CD4-positive, alpha-beta T cell treated with Interleukin-4 for 1 hour (primary cell): ENCODE measurements around the gene PROC.

Experiments used
- DNase-seq, 2 donors: peaks; one replicate each; pipeline ENCODE4 v3.0.0-alpha.2; 2020 to 2022

PROC gene

GRCh38 chr2:127414638-127415592 is 3.3 kb upstream of the PROC start:
- DNase-seq = no peak

GRCh38 chr2:127415593-127416505 is 2.4 kb upstream of the PROC start:
- peak; percentile 86 for DNase-seq

GRCh38 chr2:127416506-127417001 is 1.7 kb upstream of the PROC start:
- DNase-seq = no peak

DNA sequence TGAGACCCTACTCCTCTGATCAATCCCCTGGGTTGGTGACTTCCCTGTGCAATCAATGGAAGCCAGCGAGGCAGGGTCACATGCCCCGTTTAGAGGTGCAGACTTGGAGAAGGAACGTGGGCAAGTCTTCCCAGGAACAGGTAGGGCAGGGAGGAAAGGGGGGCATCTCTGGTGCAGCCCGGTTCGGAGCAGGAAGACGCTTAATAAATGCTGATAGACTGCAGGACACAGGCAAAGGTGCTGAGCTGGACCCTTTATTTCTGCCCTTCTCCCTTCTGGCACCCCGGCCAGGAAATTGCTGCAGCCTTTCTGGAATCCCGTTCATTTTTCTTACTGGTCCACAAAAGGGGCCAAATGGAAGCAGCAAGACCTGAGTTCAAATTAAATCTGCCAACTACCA is 821 bp upstream of the PROC start:
- no peak for DNase-seq

DNA sequence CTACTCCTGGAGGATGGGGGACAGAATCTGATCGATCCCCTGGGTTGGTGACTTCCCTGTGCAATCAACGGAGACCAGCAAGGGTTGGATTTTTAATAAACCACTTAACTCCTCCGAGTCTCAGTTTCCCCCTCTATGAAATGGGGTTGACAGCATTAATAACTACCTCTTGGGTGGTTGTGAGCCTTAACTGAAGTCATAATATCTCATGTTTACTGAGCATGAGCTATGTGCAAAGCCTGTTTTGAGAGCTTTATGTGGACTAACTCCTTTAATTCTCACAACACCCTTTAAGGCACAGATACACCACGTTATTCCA is 844 bp downstream of the PROC start:
- DNase-seq = no peak

DNA sequence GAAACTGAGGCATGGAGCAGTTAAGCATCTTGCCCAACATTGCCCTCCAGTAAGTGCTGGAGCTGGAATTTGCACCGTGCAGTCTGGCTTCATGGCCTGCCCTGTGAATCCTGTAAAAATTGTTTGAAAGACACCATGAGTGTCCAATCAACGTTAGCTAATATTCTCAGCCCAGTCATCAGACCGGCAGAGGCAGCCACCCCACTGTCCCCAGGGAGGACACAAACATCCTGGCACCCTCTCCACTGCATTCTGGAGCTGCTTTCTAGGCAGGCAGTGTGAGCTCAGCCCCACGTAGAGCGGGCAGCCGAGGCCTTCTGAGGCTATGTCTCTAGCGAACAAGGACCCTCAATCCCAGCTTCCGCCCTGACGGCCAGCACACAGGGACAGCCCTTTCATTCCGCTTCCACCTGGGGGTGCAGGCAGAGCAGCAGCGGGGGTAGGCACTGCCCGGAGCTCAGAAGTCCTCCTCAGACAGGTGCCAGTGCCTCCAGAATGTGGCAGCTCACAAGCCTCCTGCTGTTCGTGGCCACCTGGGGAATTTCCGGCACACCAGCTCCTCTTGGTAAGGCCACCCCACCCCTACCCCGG is 1.3 kb downstream of the PROC start:
- no peak for DNase-seq

DNA sequence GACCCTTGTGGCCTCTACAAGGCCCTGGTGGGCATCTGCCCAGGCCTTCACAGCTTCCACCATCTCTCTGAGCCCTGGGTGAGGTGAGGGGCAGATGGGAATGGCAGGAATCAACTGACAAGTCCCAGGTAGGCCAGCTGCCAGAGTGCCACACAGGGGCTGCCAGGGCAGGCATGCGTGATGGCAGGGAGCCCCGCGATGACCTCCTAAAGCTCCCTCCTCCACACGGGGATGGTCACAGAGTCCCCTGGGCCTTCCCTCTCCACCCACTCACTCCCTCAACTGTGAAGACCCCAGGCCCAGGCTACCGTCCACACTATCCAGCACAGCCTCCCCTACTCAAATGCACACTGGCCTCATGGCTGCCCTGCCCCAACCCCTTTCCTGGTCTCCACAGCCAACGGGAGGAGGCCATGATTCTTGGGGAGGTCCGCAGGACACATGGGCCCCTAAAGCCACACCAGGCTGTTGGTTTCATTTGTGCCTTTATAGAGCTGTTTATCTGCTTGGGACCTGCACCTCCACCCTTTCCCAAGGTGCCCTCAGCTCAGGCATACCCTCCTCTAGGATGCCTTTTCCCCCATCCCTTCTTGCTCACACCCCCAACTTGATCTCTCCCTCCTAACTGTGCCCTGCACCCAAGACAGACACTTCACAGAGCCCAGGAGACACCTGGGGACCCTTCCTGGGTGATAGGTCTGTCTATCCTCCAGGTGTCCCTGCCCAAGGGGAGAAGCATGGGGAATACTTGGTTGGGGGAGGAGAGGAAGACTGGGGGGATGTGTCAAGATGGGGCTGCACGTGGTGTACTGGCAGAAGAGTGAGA is 2.0 kb downstream of the PROC start:
- no peak for DNase-seq

GRCh38 chr2:127421116-127421800 is 3.0 kb downstream of the PROC start:
- DNase-seq = no peak

DNA sequence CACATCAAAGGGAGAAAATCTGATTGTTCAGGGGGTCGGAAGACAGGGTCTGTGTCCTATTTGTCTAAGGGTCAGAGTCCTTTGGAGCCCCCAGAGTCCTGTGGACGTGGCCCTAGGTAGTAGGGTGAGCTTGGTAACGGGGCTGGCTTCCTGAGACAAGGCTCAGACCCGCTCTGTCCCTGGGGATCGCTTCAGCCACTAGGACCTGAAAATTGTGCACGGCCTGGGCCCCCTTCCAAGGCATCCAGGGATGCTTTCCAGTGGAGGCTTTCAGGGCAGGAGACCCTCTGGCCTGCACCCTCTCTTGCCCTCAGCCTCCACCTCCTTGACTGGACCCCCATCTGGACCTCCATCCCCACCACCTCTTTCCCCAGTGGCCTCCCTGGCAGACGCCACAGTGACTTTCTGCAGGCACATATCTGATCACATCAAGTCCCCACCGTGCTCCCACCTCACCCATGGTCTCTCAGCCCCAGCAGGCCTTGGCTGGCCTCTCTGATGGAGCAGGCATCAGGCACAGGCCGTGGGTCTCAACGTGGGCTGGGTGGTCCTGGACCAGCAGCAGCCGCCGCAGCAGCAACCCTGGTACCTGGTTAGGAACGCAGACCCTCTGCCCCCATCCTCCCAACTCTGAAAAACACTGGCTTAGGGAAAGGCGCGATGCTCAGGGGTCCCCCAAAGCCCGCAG is 3.8 kb downstream of the PROC start:
- DNase-seq = no peak

DNA sequence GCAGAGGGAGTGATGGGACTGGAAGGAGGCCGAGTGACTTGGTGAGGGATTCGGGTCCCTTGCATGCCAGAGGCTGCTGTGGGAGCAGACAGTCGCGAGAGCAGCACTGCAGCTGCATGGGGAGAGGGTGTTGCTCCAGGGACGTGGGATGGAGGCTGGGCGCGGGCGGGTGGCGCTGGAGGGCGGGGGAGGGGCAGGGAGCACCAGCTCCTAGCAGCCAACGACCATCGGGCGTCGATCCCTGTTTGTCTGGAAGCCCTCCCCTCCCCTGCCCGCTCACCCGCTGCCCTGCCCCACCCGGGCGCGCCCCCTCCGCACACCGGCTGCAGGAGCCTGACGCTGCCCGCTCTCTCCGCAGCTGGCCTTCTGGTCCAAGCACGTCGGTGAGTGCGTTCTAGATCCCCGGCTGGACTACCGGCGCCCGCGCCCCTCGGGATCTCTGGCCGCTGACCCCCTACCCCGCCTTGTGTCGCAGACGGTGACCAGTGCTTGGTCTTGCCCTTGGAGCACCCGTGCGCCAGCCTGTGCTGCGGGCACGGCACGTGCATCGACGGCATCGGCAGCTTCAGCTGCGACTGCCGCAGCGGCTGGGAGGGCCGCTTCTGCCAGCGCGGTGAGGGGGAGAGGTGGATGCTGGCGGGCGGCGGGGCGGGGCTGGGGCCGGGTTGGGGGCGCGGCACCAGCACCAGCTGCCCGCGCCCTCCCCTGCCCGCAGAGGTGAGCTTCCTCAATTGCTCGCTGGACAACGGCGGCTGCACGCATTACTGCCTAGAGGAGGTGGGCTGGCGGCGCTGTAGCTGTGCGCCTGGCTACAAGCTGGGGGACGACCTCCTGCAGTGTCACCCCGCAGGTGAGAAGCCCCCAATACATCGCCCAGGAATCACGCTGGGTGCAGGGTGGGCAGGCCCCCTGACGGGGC is 4.6 kb downstream of the PROC start:
- DNase-seq = peak in 1 of 2 donors; percentile 36

GRCh38 chr2:127423478-127423843 is 5.2 kb downstream of the PROC start:
- DNase-seq = no peak

DNA sequence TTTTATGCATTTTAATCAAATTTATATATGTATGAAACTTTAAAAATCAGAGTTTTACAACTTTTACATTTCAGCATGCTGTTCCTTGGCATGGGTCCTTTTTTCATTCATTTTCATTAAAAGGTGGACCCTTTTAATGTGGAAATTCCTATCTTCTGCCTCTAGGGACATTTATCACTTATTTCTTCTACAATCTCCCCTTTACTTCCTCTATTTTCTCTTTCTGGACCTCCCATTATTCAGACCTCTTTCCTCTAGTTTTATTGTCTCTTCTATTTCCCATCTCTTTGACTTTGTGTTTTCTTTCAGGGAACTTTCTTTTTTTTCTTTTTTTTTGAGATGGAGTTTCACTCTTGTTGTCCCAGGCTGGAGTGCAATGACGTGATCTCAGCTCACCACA is 5.7 kb downstream of the PROC start:
- no peak for DNase-seq

- no peak for DNase-seq
Measured at GRCh38 chr2:127424598-127425520, 6.6 kb downstream of the PROC start.

GRCh38 chr2:127425540-127426490 is 7.6 kb downstream of the PROC start:
- no peak for DNase-seq

GRCh38 chr2:127426501-127427354 is 8.5 kb downstream of the PROC start:
- no peak for DNase-seq

DNA sequence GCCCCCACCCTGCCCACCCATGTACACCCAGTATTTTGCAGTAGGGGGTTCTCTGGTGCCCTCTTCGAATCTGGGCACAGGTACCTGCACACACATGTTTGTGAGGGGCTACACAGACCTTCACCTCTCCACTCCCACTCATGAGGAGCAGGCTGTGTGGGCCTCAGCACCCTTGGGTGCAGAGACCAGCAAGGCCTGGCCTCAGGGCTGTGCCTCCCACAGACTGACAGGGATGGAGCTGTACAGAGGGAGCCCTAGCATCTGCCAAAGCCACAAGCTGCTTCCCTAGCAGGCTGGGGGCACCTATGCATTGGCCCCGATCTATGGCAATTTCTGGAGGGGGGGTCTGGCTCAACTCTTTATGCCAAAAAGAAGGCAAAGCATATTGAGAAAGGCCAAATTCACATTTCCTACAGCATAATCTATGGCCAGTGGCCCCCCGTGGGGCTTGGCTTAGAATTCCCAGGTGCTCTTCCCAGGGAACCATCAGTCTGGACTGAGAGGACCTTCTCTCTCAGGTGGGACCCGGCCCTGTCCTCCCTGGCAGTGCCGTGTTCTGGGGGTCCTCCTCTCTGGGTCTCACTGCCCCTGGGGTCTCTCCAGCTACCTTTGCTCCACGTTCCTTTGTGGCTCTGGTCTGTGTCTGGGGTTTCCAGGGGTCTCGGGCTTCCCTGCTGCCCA is 9.3 kb downstream of the PROC start:
- DNase-seq = no peak
